Osteocyte (in vitro differentiated cells): ENCODE data around the gene C3orf85. TPM values are rescaled to one million over a fixed set of nuclear protein-coding genes. Genes with fewer than 3 reads are reported as not detected.

Experiments
- DNase-seq: peaks from one replicate; pipeline ENCODE4 v3.0.0; 2021; ENCODE audit warnings: mixed read lengths; ENCODE audit not compliant: unreplicated experiment; ENCODE audit errors: extremely low spot score
- H3K27ac Mint-ChIP-seq: one replicate; pipeline ENCODE4 v1.8.0; 2021; ENCODE audit warnings: mild to moderate bottlenecking, mixed read lengths; ENCODE audit not compliant: unreplicated experiment
- H3K27me3 Mint-ChIP-seq: one replicate; pipeline ENCODE4 v1.8.0; 2021; ENCODE audit warnings: mixed read lengths; ENCODE audit not compliant: unreplicated experiment
- H3K36me3 Mint-ChIP-seq: one replicate; pipeline ENCODE4 v1.8.0; 2021; ENCODE audit warnings: mixed read lengths; ENCODE audit not compliant: unreplicated experiment
- H3K4me1 Mint-ChIP-seq: one replicate; pipeline ENCODE4 v1.8.0; 2021; ENCODE audit warnings: mixed read lengths; ENCODE audit not compliant: unreplicated experiment
- H3K4me3 Mint-ChIP-seq: one replicate; pipeline ENCODE4 v1.8.0; 2021; ENCODE audit warnings: mild to moderate bottlenecking, moderate library complexity, mixed read lengths; ENCODE audit not compliant: unreplicated experiment
- H3K9me3 Mint-ChIP-seq: one replicate; pipeline ENCODE4 v1.8.0; 2021; ENCODE audit warnings: mixed read lengths; ENCODE audit not compliant: unreplicated experiment
- CTCF ChIP-seq: fragments of 200-600 bp; sonication (generic); IDR thresholded peaks from 2 replicates; pipeline ENCODE4 v1.5.0; 2021; ENCODE audit warnings: antibody characterized with exemption, mild to moderate bottlenecking, moderate library complexity
- total RNA-seq: library from RNA; stranded (reverse); gene quantifications from 2 replicates; pipeline ENCODE4 v1.2.1, GENCODE V29; 2021

The C3orf85 gene
- total RNA-seq, 1 donor from 2014 or later: not detected

DNA sequence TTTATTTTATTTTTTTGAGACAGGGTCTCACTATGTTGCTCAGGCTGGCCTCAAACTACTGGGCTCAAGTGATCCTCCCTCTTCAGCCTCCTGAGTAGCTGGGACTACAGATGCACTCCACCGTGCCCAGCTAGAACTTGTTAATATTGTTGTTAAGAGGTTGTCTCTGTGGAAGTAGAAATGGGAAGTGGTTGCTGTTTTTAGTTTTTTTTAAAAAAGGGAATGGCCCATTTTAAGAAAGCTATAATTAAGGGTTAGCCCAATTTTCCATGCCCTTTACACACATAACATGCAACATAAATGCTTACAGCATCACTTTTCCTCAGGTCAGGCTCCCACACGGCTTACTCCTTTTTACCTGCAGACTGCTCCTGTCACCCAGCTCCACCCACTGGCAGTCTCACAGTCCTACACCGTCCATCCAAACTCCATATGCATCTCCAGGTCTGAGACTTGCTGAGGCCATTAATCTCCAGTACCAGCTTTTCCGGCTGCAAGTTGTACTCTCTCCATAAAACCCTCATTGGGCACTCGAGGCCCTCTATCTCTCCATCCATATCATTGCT lies 38.4 kb upstream of the C3orf85 start:
- H3K27ac Mint-ChIP-seq: no peak overlapping the region
- peak; percentile 11 for TF ChIP-seq CTCF
- no peak overlapping the region for H3K4me3 Mint-ChIP-seq
- no peaks in the 10 kb centered on the region for H3K9me3 Mint-ChIP-seq
- peaks cover 27% of the 10 kb centered on the region for H3K27me3 Mint-ChIP-seq
- no peaks in the 10 kb centered on the region for H3K4me1 Mint-ChIP-seq
- DNase-seq: no peak
- no peaks in the 10 kb centered on the region for H3K36me3 Mint-ChIP-seq

GRCh38 chr3:109109574-109109973 lies 26.9 kb upstream of the C3orf85 start:
- TF ChIP-seq CTCF: no peak
- H3K27ac Mint-ChIP-seq: no peak overlapping the region
- peaks cover 10% of the 10 kb centered on the region for H3K27me3 Mint-ChIP-seq
- H3K4me1 Mint-ChIP-seq: no peaks in the 10 kb centered on the region
- DNase-seq: no peak
- no peak overlapping the region for H3K4me3 Mint-ChIP-seq
- no peaks in the 10 kb centered on the region for H3K9me3 Mint-ChIP-seq
- no peaks in the 10 kb centered on the region for H3K36me3 Mint-ChIP-seq

DNA sequence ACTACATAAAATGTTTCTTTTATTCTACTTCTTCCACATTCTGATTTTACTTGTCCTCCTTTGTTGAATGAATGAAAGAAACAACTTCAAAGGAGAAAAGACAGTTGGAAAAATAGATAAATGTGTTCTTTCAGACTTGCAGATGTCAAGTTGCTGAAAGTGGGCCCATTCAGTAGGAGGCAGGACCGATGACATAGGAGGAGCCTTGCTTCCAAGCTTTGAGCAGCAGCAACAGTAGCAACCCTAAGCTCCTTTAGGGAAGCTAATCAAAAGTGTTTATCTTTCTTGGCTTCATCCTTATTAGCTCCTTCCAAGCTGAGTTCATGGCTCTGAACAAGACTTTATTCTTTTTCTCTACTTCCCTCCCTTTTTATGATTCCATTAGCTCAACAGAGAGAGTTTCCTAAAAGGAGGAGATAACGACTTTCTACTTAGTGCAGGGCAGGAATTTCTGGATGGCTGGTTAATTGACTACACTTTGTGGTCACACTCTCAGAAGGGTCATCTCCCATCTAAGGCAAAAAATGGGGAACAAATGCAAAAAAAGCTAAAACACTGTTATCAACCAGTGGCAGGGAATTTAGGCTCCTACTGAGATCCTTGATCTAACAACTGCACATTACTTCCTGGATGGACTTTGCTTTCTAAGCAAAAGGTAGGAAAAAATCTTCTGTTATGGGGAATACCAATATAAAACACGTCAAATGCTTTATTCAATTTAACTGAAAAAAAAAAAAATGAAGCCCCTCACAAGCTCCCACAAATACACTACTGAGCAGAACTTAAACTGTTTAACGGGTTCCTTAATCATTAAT lies 23.4 kb upstream of the C3orf85 start:
- Mint-ChIP-seq H3K4me1 (peaks cover 16% of the 10 kb centered on the region), H3K27me3 (peaks cover 3% of the 10 kb centered on the region), H3K36me3 (no peaks in the 10 kb centered on the region), H3K4me3 (no peak overlapping the region), H3K27ac (no peak overlapping the region), H3K9me3 (no peaks in the 10 kb centered on the region)
- no peak for TF ChIP-seq CTCF
- DNase-seq: no peak

DNA sequence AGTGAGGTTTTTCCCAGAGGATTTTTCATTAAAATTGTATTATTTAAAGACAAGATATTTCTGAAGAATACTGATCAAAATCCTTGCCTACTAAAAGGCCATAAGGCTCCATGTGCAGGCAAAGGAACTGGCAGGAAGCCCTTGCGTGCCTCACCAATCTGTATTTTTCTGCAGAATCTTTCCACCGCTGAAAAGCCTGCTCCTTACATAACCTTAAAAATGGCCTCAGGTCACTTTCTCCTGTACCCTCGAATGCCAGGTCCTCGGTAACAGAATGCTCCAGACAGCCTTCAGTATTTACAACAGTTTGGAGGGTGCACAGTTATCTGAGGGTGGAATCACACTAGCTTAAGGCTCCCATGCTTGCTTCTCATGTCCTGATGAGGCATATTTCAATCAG lies 21.8 kb upstream of the C3orf85 start:
- Mint-ChIP-seq H3K27me3 (peaks cover 3% of the 10 kb centered on the region), H3K27ac (no peak overlapping the region), H3K9me3 (no peaks in the 10 kb centered on the region), H3K4me1 (peaks cover 16% of the 10 kb centered on the region), H3K4me3 (no peak overlapping the region), H3K36me3 (no peaks in the 10 kb centered on the region)
- no peak for DNase-seq
- no peak for TF ChIP-seq CTCF

DNA sequence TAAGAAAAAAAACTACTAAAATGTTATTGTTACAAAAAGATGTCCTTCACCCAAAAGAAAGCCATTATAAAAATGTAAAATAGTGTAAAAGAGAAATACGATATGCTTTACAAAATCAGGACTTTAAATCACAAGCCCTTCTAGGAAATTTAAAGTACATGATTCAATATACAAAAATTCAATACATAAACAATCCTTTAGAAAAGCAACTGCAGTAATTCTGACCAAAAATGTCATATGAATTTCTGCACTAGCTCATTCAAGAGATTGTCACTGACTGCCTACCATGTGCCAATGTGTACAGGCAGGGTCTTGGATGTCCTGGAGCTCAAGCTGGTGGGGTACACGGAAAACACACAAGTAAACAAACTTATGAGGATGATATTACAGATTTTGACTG lies 21.1 kb upstream of the C3orf85 start:
- no peak for TF ChIP-seq CTCF
- Mint-ChIP-seq H3K4me1 (peaks cover 16% of the 10 kb centered on the region), H3K4me3 (no peak overlapping the region), H3K36me3 (no peaks in the 10 kb centered on the region), H3K27me3 (peaks cover 3% of the 10 kb centered on the region), H3K9me3 (no peaks in the 10 kb centered on the region), H3K27ac (no peak overlapping the region)
- DNase-seq: no peak
